Activated CD4-positive, alpha-beta memory T cell treated with anti-CD3 and anti-CD28 coated beads, Interleukin-2, amount 10 ng/mL, durations not matched to agents 7 days and 5 days (primary cell): ENCODE data around the gene UBE2E1. TPM values are rescaled to one million over a fixed set of nuclear protein-coding genes. Genes with fewer than 3 reads are reported as not detected.

Experiments used
- CTCF ChIA-PET: fragments of 350-600 bp; sonication (Branson Sonifier 250); formaldehyde crosslinking; loops from one replicate; lab custom pipeline; 2021; ENCODE audit warnings: antibody characterized with exemption, inconsistent platforms; lab: Charles Lee
- POLR2A ChIA-PET: fragments of 350-600 bp; sonication (Branson Sonifier 250); formaldehyde crosslinking; loops from one replicate; lab custom pipeline; 2021; ENCODE audit warnings: antibody characterized with exemption; lab: Charles Lee
- DNase-seq: peaks from one replicate; pipeline ENCODE4 v3.0.0-alpha.2; 2020
- H3K27ac Mint-ChIP-seq: one replicate; pipeline ENCODE4 v1.8.0; 2021; ENCODE audit warnings: mild to moderate bottlenecking, mixed read lengths
- H3K27me3 Mint-ChIP-seq: one replicate; pipeline ENCODE4 v1.8.0; 2021; ENCODE audit warnings: mixed read lengths
- H3K36me3 Mint-ChIP-seq: one replicate; pipeline ENCODE4 v1.8.0; 2021; ENCODE audit warnings: low read depth, mixed read lengths
- H3K4me1 Mint-ChIP-seq: one replicate; pipeline ENCODE4 v1.8.0; 2021; ENCODE audit warnings: mixed read lengths
- H3K4me3 Mint-ChIP-seq: one replicate; pipeline ENCODE4 v1.8.0; 2021; ENCODE audit warnings: mild to moderate bottlenecking, mixed read lengths
- H3K9me3 Mint-ChIP-seq: one replicate; pipeline ENCODE4 v1.8.0; 2021; ENCODE audit warnings: mixed read lengths
- total RNA-seq, 2 experiments: library from RNA; stranded (reverse); gene quantifications; one replicate each; pipeline ENCODE4 v1.2.3, GENCODE V29; 2021

UBE2E1 gene
- total RNA-seq, 2 experiments from 2014 or later: 64.0 to 72.8 TPM

- peaks cover 16% of the 10 kb centered on the region for H3K27me3 Mint-ChIP-seq
- DNase-seq: no peak
- H3K36me3 Mint-ChIP-seq: no peaks in the 10 kb centered on the region
- H3K27ac Mint-ChIP-seq: no peak overlapping the region
- ChIA-PET POLR2A (no interaction called here), CTCF (no interaction called here)
- no peaks in the 10 kb centered on the region for H3K9me3 Mint-ChIP-seq
- H3K4me3 Mint-ChIP-seq: no peak overlapping the region
- no peaks in the 10 kb centered on the region for H3K4me1 Mint-ChIP-seq
Observed at GRCh38 chr3:23778446-23778845, 27.3 kb upstream of the UBE2E1 start.

- no peaks in the 10 kb centered on the region for H3K4me1 Mint-ChIP-seq
- no peaks in the 10 kb centered on the region for H3K36me3 Mint-ChIP-seq
- POLR2A ChIA-PET: no interaction called here
- H3K9me3 Mint-ChIP-seq: no peaks in the 10 kb centered on the region
- H3K27me3 Mint-ChIP-seq: peaks cover 20% of the 10 kb centered on the region
- H3K4me3 Mint-ChIP-seq: no peak overlapping the region
- DNase-seq: no peak
- H3K27ac Mint-ChIP-seq: no peak overlapping the region
- CTCF ChIA-PET: no interaction called here
Observed at GRCh38 chr3:23779841-23780240, 25.9 kb upstream of the UBE2E1 start.

DNA sequence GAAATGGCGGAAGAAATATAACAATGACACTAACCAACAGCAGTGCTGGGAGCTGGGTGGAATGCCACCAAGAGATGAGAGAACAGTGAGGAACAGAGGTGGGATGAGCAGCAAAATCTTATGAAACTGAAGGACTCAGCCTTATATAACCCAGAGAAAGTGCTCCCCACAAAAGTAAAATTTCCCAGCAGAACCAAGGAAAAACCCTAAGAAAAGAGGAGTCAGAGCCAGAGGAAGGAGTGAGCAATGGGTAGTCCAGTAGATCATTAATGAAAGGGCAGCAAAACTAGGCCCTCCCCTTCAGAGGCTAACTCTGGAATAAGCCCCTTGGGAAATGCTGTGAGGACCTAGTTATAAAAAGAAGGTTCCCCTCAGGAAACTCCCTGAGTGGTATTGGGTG is 24.7 kb upstream of the UBE2E1 start:
- H3K27me3 Mint-ChIP-seq: peaks cover 22% of the 10 kb centered on the region
- CTCF ChIA-PET: interaction anchor here (1.2 kb wide), 1 partner anchor 10 kb away, joined by 4 read pairs; no protein-coding TSS in a partner anchor
- no peaks in the 10 kb centered on the region for H3K36me3 Mint-ChIP-seq
- H3K9me3 Mint-ChIP-seq: no peaks in the 10 kb centered on the region
- no peak overlapping the region for H3K4me3 Mint-ChIP-seq
- H3K4me1 Mint-ChIP-seq: no peaks in the 10 kb centered on the region
- DNase-seq: no peak
- H3K27ac Mint-ChIP-seq: no peak overlapping the region
- POLR2A ChIA-PET: no interaction called here

- Mint-ChIP-seq H3K27ac (no peak overlapping the region), H3K36me3 (no peaks in the 10 kb centered on the region), H3K9me3 (no peaks in the 10 kb centered on the region), H3K27me3 (peaks cover 25% of the 10 kb centered on the region), H3K4me1 (no peaks in the 10 kb centered on the region), H3K4me3 (no peak overlapping the region)
- no peak for DNase-seq
- ChIA-PET POLR2A (no interaction called here), CTCF (no interaction called here)
Observed at GRCh38 chr3:23781871-23782270, 23.9 kb upstream of the UBE2E1 start.

- CTCF ChIA-PET: no interaction called here
Observed at GRCh38 chr3:23785097-23785645, 20.6 kb upstream of the UBE2E1 start.

DNA sequence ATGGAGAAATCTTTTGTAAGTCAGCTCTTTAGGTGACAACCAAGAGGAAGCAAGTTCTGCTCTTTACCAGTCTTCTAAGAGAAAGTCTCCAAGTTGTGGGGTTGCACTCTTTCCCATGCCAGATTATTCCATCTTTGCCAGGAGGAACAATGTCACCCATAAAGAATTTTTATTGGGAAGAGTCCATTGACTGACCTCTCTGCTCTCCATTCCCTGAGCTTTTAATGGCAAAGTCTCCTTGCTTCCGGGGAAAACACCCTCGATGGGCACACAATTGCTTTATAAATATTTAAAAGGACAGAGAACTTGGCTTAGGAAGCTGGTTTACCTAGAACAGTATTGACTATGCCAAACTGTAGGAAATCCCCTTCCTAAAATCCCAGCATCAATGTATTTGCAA is 19.9 kb upstream of the UBE2E1 start:
- peaks cover 22% of the 10 kb centered on the region for H3K27me3 Mint-ChIP-seq

More at GRCh38 chr3:23785097-23785645, 20.6 kb upstream of the UBE2E1 start:
- Mint-ChIP-seq H3K9me3 (no peaks in the 10 kb centered on the region), H3K36me3 (no peaks in the 10 kb centered on the region), H3K27me3 (peaks cover 25% of the 10 kb centered on the region), H3K4me3 (no peak overlapping the region), H3K27ac (no peak overlapping the region), H3K4me1 (no peaks in the 10 kb centered on the region)
- POLR2A ChIA-PET: no interaction called here
- DNase-seq: no peak

DNA sequence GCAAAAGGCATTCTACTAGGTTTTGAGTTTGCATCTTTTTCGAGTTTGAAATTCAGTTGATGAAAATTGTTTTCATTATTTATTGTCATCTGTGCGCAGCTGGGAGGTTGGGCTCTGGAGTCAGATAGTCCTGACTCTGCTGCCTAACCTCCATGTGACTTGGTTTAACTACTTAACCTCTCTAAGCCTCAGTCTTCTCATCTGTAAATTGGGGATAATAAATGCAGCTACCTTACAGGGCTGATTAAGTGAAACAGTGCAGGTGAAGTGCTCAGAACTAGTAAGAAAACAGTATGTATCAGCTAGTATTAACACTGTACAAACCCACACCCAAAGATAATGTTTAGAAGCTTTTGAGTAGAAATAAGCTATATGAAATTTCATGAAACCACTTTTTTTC is 14.1 kb upstream of the UBE2E1 start:
- H3K4me3 Mint-ChIP-seq: no peak overlapping the region
- POLR2A ChIA-PET: interaction anchor here (0.7 kb wide), 1 partner anchor 125 kb away, joined by 3 read pairs; the partner anchor contains the start of genes NKIRAS1 and RPL15

More for the DNA sequence above, 19.9 kb upstream of the UBE2E1 start:
- POLR2A ChIA-PET: no interaction called here
- H3K36me3 Mint-ChIP-seq: no peaks in the 10 kb centered on the region
- DNase-seq: no peak
- CTCF ChIA-PET: no interaction called here
- no peaks in the 10 kb centered on the region for H3K4me1 Mint-ChIP-seq
- H3K27ac Mint-ChIP-seq: no peak overlapping the region
- no peak overlapping the region for H3K4me3 Mint-ChIP-seq
- H3K9me3 Mint-ChIP-seq: no peaks in the 10 kb centered on the region

GRCh38 chr3:23793528-23794134 is 12.1 kb upstream of the UBE2E1 start:
- no peak overlapping the region for H3K4me3 Mint-ChIP-seq
- H3K9me3 Mint-ChIP-seq: no peaks in the 10 kb centered on the region
- ChIA-PET POLR2A (interaction anchor here (0.7 kb wide), 1 partner anchor 16 kb away, joined by 3 read pairs; no protein-coding TSS in a partner anchor), CTCF (interaction anchor here (0.7 kb wide), 1 partner anchor 14 kb away, joined by 3 read pairs; no protein-coding TSS in a partner anchor)
- no peak for DNase-seq
- peaks cover 38% of the 10 kb centered on the region for H3K27me3 Mint-ChIP-seq
- no peak overlapping the region for H3K27ac Mint-ChIP-seq
- peaks cover 15% of the 10 kb centered on the region for H3K4me1 Mint-ChIP-seq
- H3K36me3 Mint-ChIP-seq: no peaks in the 10 kb centered on the region

More for the DNA sequence above, 14.1 kb upstream of the UBE2E1 start:
- Mint-ChIP-seq H3K9me3 (no peaks in the 10 kb centered on the region), H3K36me3 (no peaks in the 10 kb centered on the region), H3K27ac (no peak overlapping the region), H3K27me3 (peaks cover 26% of the 10 kb centered on the region), H3K4me1 (no peaks in the 10 kb centered on the region)
- no peak for DNase-seq
- CTCF ChIA-PET: interaction anchor here (0.6 to 0.8 kb wide), 2 partner anchors 25 to 706 kb away, joined by 3 read pairs; no protein-coding TSS in a partner anchor

- Mint-ChIP-seq H3K4me1 (peaks cover 15% of the 10 kb centered on the region), H3K27ac (no peak overlapping the region), H3K27me3 (peaks cover 44% of the 10 kb centered on the region), H3K9me3 (no peaks in the 10 kb centered on the region), H3K36me3 (no peaks in the 10 kb centered on the region), H3K4me3 (no peak overlapping the region)
- CTCF ChIA-PET: no interaction called here
- no peak for DNase-seq
- POLR2A ChIA-PET: no interaction called here
Observed at GRCh38 chr3:23795096-23795495, 10.7 kb upstream of the UBE2E1 start.

- no peaks in the 10 kb centered on the region for H3K36me3 Mint-ChIP-seq
- DNase-seq: no peak
- ChIA-PET POLR2A (no interaction called here), CTCF (no interaction called here)
- no peaks in the 10 kb centered on the region for H3K9me3 Mint-ChIP-seq
- peaks cover 15% of the 10 kb centered on the region for H3K4me1 Mint-ChIP-seq
- H3K4me3 Mint-ChIP-seq: no peak overlapping the region
- H3K27ac Mint-ChIP-seq: no peak overlapping the region
- H3K27me3 Mint-ChIP-seq: peaks cover 46% of the 10 kb centered on the region
Observed at GRCh38 chr3:23796518-23796917, 9.2 kb upstream of the UBE2E1 start.

GRCh38 chr3:23797491-23797890 is 8.3 kb upstream of the UBE2E1 start:
- ChIA-PET POLR2A (no interaction called here), CTCF (no interaction called here)
- no peaks in the 10 kb centered on the region for H3K9me3 Mint-ChIP-seq
- no peaks in the 10 kb centered on the region for H3K36me3 Mint-ChIP-seq
- H3K27me3 Mint-ChIP-seq: peaks cover 44% of the 10 kb centered on the region
- no peak for DNase-seq
- no peak overlapping the region for H3K27ac Mint-ChIP-seq
- H3K4me1 Mint-ChIP-seq: peaks cover 15% of the 10 kb centered on the region
- H3K4me3 Mint-ChIP-seq: no peak overlapping the region

- no peaks in the 10 kb centered on the region for H3K9me3 Mint-ChIP-seq
- no peak overlapping the region for H3K4me3 Mint-ChIP-seq
- H3K27ac Mint-ChIP-seq: no peak overlapping the region
- H3K4me1 Mint-ChIP-seq: peaks cover 15% of the 10 kb centered on the region
- peaks cover 49% of the 10 kb centered on the region for H3K27me3 Mint-ChIP-seq
- no peaks in the 10 kb centered on the region for H3K36me3 Mint-ChIP-seq
- no peak for DNase-seq
- CTCF ChIA-PET: no interaction called here
- POLR2A ChIA-PET: no interaction called here
Observed at GRCh38 chr3:23798456-23798855, 7.3 kb upstream of the UBE2E1 start.

DNA sequence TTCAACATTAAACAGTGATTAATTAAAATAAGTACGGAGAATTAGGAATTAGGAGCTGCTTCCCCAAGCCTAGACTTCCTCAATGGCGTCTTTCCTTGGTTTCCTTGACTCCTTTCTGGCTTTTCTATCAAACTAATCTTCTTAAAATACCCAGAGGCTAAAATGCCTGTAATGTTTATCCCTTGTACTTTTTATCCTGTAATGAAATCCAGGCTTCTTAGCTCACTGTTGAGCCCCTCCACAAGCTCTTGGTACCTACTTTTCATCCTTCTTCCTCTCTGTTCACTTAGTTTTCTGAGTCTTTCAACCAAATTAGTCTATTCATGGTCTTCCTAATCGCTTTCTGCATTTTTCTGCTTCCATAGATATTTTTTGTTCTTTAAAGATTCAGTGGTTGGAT is 6.9 kb upstream of the UBE2E1 start:
- Mint-ChIP-seq H3K27ac (no peak overlapping the region), H3K9me3 (no peaks in the 10 kb centered on the region), H3K36me3 (no peaks in the 10 kb centered on the region), H3K4me1 (peaks cover 15% of the 10 kb centered on the region), H3K4me3 (no peak overlapping the region), H3K27me3 (peaks cover 47% of the 10 kb centered on the region)
- ChIA-PET POLR2A (no interaction called here), CTCF (no interaction called here)
- no peak for DNase-seq

GRCh38 chr3:23800731-23801130 is 5.0 kb upstream of the UBE2E1 start:
- H3K4me1 Mint-ChIP-seq: peaks cover 18% of the 10 kb centered on the region
- no peaks in the 10 kb centered on the region for H3K9me3 Mint-ChIP-seq
- H3K27me3 Mint-ChIP-seq: peaks cover 49% of the 10 kb centered on the region
- ChIA-PET CTCF (no interaction called here), POLR2A (no interaction called here)
- no peak overlapping the region for H3K4me3 Mint-ChIP-seq
- DNase-seq: no peak
- peaks cover under 1% of the 10 kb centered on the region for H3K36me3 Mint-ChIP-seq
- H3K27ac Mint-ChIP-seq: no peak overlapping the region
